Natural killer cell (primary cell): Measurements from ENCODE around the gene CDCA7. TPM values are rescaled to one million over a fixed set of nuclear protein-coding genes. Genes with fewer than 3 reads are reported as not detected.

Experiments used
- ATAC-seq, 3 donors: fragments of 150-1000 bp in 2 of 3; fragments of 200-7000 bp in 1 of 3; cut with Tn5 transposase; 1 replicate in 1 of 3; 2 replicates in 2 of 3; pipeline ENCODE4 v1.10.0; 2021; ENCODE audit warnings: mild to moderate bottlenecking in 2 of 3, moderate library complexity in 2 of 3
- DNase-seq, 2 donors: peaks; one replicate each; pipeline versions ENCODE4 v3.0.0 to v3.0.0-alpha.2; 2013 to 2021; ENCODE audit warnings: mixed read lengths in 1 of 2
- H3K27ac ChIP-seq: one replicate; pipeline ENCODE4 v1.5.1; 2013; ENCODE audit warnings: mild to moderate bottlenecking, low read length
- H3K27me3 ChIP-seq: one replicate; pipeline ENCODE4 v1.6.1; 2013; ENCODE audit warnings: low read length; ENCODE audit not compliant: control insufficient read depth, insufficient read depth
- H3K36me3 ChIP-seq: one replicate; pipeline ENCODE4 v1.6.1; 2013; ENCODE audit warnings: low read length; ENCODE audit not compliant: control insufficient read depth, insufficient read depth
- H3K4me1 ChIP-seq: one replicate; pipeline ENCODE4 v1.6.1; 2013; ENCODE audit warnings: low read length; ENCODE audit not compliant: control insufficient read depth, insufficient read depth
- H3K4me3 ChIP-seq: one replicate; pipeline ENCODE4 v1.5.1; 2013; ENCODE audit warnings: low read length
- H3K9me3 ChIP-seq: one replicate; pipeline ENCODE4 v1.6.1; 2013; ENCODE audit warnings: low read length; ENCODE audit not compliant: control insufficient read depth, insufficient read depth
- H3K27ac Mint-ChIP-seq, 2 donors: one replicate each; pipeline ENCODE4 v1.8.0; 2022; ENCODE audit warnings: mild to moderate bottlenecking in 2 of 2, mixed read lengths in 2 of 2, moderate library complexity in 1 of 2
- H3K27me3 Mint-ChIP-seq, 2 donors: one replicate each; pipeline ENCODE4 v1.8.0; 2022; ENCODE audit warnings: low read depth in 2 of 2, mixed read lengths in 2 of 2
- H3K36me3 Mint-ChIP-seq: one replicate; pipeline ENCODE4 v1.8.0; 2022; ENCODE audit warnings: mixed read lengths
- H3K4me1 Mint-ChIP-seq, 2 donors: one replicate each; pipeline ENCODE4 v1.8.0; 2022; ENCODE audit warnings: mixed read lengths in 2 of 2
- H3K4me3 Mint-ChIP-seq: one replicate; pipeline ENCODE4 v1.8.0; 2022; ENCODE audit warnings: mild to moderate bottlenecking, moderate library complexity, mixed read lengths
- H3K9me3 Mint-ChIP-seq, 2 donors: one replicate each; pipeline ENCODE4 v1.8.0; 2022; ENCODE audit warnings: mixed read lengths in 2 of 2
- WGBS: methylation state at CpG from one replicate; pipeline ENCODE4 v1.1.7; 2013; ENCODE audit warnings: missing lambda C conversion rate; ENCODE audit not compliant: insufficient coverage; 5-methylcytosine and 5-hydroxymethylcytosine counted together
- intact Hi-C: fragments of 100-400 bp; cut with micrococcal nuclease; formaldehyde crosslinking; loops from one replicate; pipeline ENCODE4 v1.14.2; 2022
- total RNA-seq, 4 donors: library from RNA; stranded (reverse); fragments of 120-200 nt in 1 of 4; gene quantifications; one replicate each; pipeline versions ENCODE4 v1.2.3 to v1.2.4, GENCODE V29; 2013 to 2022
- TF ChIP-seq, protein P1 (sequence below): fragments of 200-600 bp; IDR thresholded peaks from one replicate; pipeline ENCODE4 v1.8.0; 2022; ENCODE audit warnings: antibody characterized with exemption

CDCA7 gene
- total RNA-seq, 3 donors from 2014 or later (not counting 1 experiment from before 2014, with no cell fraction given): 1.4 to 1.6 (median 1.5) TPM

DNA sequence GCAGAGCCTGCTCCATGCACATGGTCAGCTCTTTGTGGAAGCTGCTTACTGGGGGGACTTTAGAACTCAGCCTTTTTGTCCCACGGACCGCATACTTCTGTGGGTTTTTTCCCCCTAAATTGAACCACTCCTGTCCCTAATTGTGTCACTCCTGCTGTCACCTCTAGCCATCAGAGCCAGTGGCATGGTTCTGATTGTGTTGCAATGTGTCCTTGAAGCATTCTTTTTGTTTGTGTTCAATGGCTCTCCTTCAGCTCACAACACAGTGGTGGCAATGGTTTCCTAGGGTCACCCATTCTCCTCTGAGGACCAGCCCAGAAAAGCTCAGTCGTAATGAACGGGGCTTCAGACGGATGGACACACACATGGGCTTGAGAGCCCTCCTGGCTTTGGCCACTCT lies 35.4 kb downstream of the CDCA7 start:
- no peak for ATAC-seq
- Histone ChIP-seq H3K36me3 (no peaks in the 10 kb centered on the region), H3K4me3 (no peak overlapping the region), H3K27me3 (no peaks in the 10 kb centered on the region), H3K27ac (no peak overlapping the region), H3K9me3 (no peaks in the 10 kb centered on the region), H3K4me1 (no peaks in the 10 kb centered on the region)
- DNase-seq: no peak
- 96% methylated on average over 5 of the region's 5 CpGs for WGBS
- Mint-ChIP-seq H3K27me3 (peaks cover 9 to 16% of the 10 kb centered on the region in 2 donors), H3K4me3 (no peak overlapping the region), H3K9me3 (no peaks in the 10 kb centered on the region), H3K27ac (no peak overlapping the region), H3K4me1 (no peaks in the 10 kb centered on the region), H3K36me3 (no peaks in the 10 kb centered on the region)
- TF ChIP-seq, protein P1, sequence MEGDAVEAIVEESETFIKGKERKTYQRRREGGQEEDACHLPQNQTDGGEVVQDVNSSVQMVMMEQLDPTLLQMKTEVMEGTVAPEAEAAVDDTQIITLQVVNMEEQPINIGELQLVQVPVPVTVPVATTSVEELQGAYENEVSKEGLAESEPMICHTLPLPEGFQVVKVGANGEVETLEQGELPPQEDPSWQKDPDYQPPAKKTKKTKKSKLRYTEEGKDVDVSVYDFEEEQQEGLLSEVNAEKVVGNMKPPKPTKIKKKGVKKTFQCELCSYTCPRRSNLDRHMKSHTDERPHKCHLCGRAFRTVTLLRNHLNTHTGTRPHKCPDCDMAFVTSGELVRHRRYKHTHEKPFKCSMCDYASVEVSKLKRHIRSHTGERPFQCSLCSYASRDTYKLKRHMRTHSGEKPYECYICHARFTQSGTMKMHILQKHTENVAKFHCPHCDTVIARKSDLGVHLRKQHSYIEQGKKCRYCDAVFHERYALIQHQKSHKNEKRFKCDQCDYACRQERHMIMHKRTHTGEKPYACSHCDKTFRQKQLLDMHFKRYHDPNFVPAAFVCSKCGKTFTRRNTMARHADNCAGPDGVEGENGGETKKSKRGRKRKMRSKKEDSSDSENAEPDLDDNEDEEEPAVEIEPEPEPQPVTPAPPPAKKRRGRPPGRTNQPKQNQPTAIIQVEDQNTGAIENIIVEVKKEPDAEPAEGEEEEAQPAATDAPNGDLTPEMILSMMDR: no peak
- intact Hi-C loops: no loop called here

- no peak overlapping the region for H3K27ac ChIP-seq
- 87% methylated on average over 4 of the region's 5 CpGs for WGBS
- no peaks in the 10 kb centered on the region for H3K4me1 Mint-ChIP-seq
- no peaks in the 10 kb centered on the region for H3K36me3 Mint-ChIP-seq
- H3K36me3 ChIP-seq: no peaks in the 10 kb centered on the region
- TF ChIP-seq, protein P1: no peak
- H3K27me3 ChIP-seq: no peaks in the 10 kb centered on the region
- H3K27me3 Mint-ChIP-seq: peaks cover 16 to 37% of the 10 kb centered on the region in 2 donors
- H3K9me3 Mint-ChIP-seq: no peaks in the 10 kb centered on the region
- DNase-seq (no peak), ATAC-seq (no peak)
- no peak overlapping the region for H3K27ac Mint-ChIP-seq
- no peaks in the 10 kb centered on the region for H3K9me3 ChIP-seq
- H3K4me1 ChIP-seq: no peaks in the 10 kb centered on the region
- no peak overlapping the region for H3K4me3 Mint-ChIP-seq
- intact Hi-C loops: no loop called here
- H3K4me3 ChIP-seq: no peak overlapping the region
Measured at GRCh38 chr2:173392731-173393130, 38.1 kb downstream of the CDCA7 start.

GRCh38 chr2:173393186-173393585 lies 38.5 kb downstream of the CDCA7 start:
- ATAC-seq: no peak
- H3K9me3 Mint-ChIP-seq: no peaks in the 10 kb centered on the region
- WGBS: no CpG with 5 or more reads among the region's 1 CpG
- intact Hi-C loops: no loop called here
- no peaks in the 10 kb centered on the region for H3K27me3 ChIP-seq
- H3K27ac ChIP-seq: no peak overlapping the region
- no peaks in the 10 kb centered on the region for H3K36me3 ChIP-seq
- DNase-seq: no peak
- H3K4me1 ChIP-seq: no peaks in the 10 kb centered on the region
- no peaks in the 10 kb centered on the region for H3K36me3 Mint-ChIP-seq
- no peak overlapping the region for H3K4me3 ChIP-seq
- no peak overlapping the region for H3K4me3 Mint-ChIP-seq
- TF ChIP-seq, protein P1: no peak
- peaks cover 18 to 37% of the 10 kb centered on the region in 2 donors for H3K27me3 Mint-ChIP-seq
- H3K27ac Mint-ChIP-seq: no peak overlapping the region
- H3K9me3 ChIP-seq: no peaks in the 10 kb centered on the region
- no peaks in the 10 kb centered on the region for H3K4me1 Mint-ChIP-seq

GRCh38 chr2:173393636-173394035 lies 39.0 kb downstream of the CDCA7 start:
- H3K27ac Mint-ChIP-seq: no peak overlapping the region
- no peak overlapping the region for H3K4me3 ChIP-seq
- no peaks in the 10 kb centered on the region for H3K4me1 ChIP-seq
- no peaks in the 10 kb centered on the region for H3K9me3 Mint-ChIP-seq
- ATAC-seq (no peak), DNase-seq (no peak)
- no CpG with 5 or more reads among the region's 1 CpG for WGBS
- H3K36me3 ChIP-seq: no peaks in the 10 kb centered on the region
- H3K27me3 ChIP-seq: no peaks in the 10 kb centered on the region
- H3K27me3 Mint-ChIP-seq: peaks cover 20 to 37% of the 10 kb centered on the region in 2 donors
- H3K27ac ChIP-seq: no peak overlapping the region
- no peaks in the 10 kb centered on the region for H3K9me3 ChIP-seq
- TF ChIP-seq, protein P1: no peak
- intact Hi-C loops: no loop called here
- no peaks in the 10 kb centered on the region for H3K36me3 Mint-ChIP-seq
- H3K4me1 Mint-ChIP-seq: no peaks in the 10 kb centered on the region
- no peak overlapping the region for H3K4me3 Mint-ChIP-seq
